GM12891 (cell line): ENCODE results near the gene BCAN.

Source experiments
- DNase-seq: peaks from one replicate; pipeline ENCODE4 v3.0.0; 2011; ENCODE audit warnings: low spot score; ENCODE audit not compliant: insufficient read length
- FAIRE-seq: peaks from 2 replicates; lab custom pipeline; 2011; peaks lifted over from hg19 to GRCh38; lab: Jason Lieb, UNC
- PAX5 ChIP-seq: IDR thresholded peaks from 2 replicates; pipeline ENCODE4 v1.6.1; 2011; ENCODE audit warnings: low read length, moderate library complexity, mild to moderate bottlenecking; ENCODE audit not compliant: insufficient read depth, severe bottlenecking
- POLR2A ChIP-seq: IDR thresholded peaks from 2 replicates; pipeline ENCODE4 v1.6.1; 2011; ENCODE audit warnings: low read depth, low read length, control low read depth
- POLR2AphosphoS5 ChIP-seq: IDR thresholded peaks from 2 replicates; pipeline ENCODE4 v1.6.1; 2011; ENCODE audit warnings: low read depth, low read length, control low read depth
- POU2F2 ChIP-seq: IDR thresholded peaks from 2 replicates; pipeline ENCODE4 v1.6.1; 2011; ENCODE audit warnings: low read depth, mild to moderate bottlenecking, control low read depth, low read length, moderate library complexity
- SPI1 ChIP-seq: IDR thresholded peaks from 2 replicates; pipeline ENCODE4 v1.6.1; 2011; ENCODE audit warnings: low read depth, low read length, control low read depth
- TAF1 ChIP-seq: IDR thresholded peaks from 2 replicates; pipeline ENCODE4 v1.6.1; 2011; ENCODE audit warnings: low read depth, low read length, control low read depth

The BCAN gene

GRCh38 chr1:156618853-156619581 is 22.9 kb upstream of the BCAN start, which contains the start of gene HAPLN2:
HAPLN2 (plus strand) TSS chr1:156619415; CDS start chr1:156623491, 4,076 bp downstream.
- DNase-seq (no peak), FAIRE-seq (no peak)

GRCh38 chr1:156619582-156619955 is 22.3 kb upstream of the BCAN start:
- TF ChIP-seq SPI1 (no peak), TAF1 (no peak), POU2F2 (no peak), POLR2AphosphoS5 (no peak), POLR2A (no peak)
- DNase-seq: no peak
- no peak for FAIRE-seq

More at GRCh38 chr1:156618853-156619581, 22.9 kb upstream of the BCAN start, which contains the start of gene HAPLN2:
- TF ChIP-seq TAF1 (no peak), POLR2AphosphoS5 (no peak), POU2F2 (no peak), POLR2A (no peak), SPI1 (no peak), PAX5 (no peak)

- TF ChIP-seq POLR2A (no peak), TAF1 (no peak), POLR2AphosphoS5 (no peak), POU2F2 (no peak), PAX5 (no peak), SPI1 (no peak)
- DNase-seq (no peak), FAIRE-seq (no peak)
Measured at GRCh38 chr1:156622581-156623297, 19.2 kb upstream of the BCAN start.

DNA sequence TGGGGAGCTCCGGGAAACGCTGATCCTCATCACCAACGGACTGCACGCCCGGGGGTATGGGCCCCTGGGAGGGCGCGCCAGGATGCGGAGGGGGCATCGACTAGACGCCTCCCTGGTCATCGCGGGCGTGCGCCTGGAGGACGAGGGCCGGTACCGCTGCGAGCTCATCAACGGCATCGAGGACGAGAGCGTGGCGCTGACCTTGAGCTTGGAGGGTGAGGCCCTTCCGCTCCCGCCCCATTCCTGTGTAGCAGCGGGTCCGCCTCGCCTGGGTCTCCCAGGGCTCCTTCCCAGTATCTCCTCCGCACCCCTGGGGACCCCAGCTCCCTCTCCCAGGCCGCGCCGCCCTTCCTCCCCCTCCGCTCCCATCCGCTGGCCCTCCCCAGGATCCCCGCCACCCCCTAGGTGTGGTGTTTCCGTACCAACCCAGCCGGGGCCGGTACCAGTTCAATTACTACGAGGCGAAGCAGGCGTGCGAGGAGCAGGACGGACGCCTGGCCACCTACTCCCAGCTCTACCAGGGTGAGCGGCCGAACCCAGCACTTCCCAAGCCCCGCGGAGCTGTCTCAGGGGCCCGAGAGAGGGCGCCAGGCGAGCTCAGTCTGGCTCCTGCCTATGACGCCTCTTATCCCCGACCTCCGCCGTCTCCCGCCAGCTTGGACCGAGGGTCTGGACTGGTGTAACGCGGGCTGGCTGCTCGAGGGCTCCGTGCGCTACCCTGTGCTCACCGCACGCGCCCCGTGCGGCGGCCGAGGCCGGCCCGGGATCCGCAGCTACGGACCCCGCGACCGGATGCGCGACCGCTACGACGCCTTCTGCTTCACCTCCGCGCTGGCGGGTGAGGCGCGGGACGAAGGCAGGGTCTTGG is 17.7 kb upstream of the BCAN start:
- DNase-seq (no peak), FAIRE-seq (no peak)
- TF ChIP-seq POLR2AphosphoS5 (no peak), TAF1 (no peak), POLR2A (no peak), PAX5 (no peak), POU2F2 (no peak), SPI1 (no peak)

DNA sequence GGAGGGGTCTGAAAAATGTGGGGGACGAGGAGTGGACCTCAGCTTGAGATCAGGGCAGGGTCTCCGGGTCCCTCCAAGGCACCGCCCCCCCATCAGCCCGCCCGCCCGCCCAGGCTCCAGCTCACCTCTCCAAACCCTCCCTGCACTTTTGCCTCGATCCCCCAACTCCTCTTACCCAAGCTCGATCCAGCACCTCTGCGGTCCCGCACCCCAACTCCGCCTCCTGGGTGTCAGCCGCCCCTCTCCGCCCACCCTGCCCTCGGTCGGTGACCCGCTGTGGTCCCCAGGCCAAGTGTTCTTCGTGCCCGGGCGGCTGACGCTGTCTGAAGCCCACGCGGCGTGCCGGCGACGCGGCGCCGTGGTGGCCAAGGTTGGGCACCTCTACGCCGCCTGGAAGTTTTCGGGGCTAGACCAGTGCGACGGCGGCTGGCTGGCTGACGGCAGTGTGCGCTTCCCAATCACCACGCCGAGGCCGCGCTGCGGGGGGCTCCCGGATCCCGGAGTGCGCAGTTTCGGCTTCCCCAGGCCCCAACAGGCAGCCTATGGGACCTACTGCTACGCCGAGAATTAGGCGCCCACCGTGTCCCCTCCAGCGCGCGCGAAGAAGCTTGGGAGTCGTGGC is 17.0 kb upstream of the BCAN start:
- no peak for DNase-seq
- FAIRE-seq: no peak

DNA sequence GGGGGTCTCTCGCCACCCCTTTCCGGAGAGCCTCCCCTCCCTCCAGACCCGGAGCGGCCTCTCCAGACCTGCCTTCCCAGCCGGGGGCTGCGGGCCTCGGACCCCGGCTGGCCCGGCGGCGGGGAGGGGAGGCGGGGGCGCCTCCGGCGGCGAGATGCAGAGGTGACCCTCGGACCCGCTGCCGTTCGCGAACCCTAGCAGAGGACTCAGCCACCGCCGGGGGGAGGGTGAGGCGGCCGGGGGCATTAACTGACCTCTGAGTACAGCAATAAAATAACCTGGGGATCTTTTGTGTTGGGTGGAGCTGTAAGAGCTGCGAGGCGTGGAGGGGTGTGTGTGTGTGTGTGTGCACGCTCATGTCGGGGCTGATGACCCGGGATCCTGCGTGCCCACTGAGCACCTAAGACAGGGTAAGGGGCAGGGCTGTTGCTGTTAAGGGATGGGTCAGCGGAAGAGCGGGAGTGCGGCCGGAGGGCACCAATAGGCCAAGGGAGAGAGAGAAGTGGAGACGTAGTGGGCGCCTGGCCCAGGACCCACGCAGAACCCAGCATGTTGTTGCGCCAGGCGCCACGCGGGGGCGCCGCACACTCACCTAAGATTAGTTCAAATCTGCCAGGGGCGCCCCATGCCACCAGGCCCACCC is 16.4 kb upstream of the BCAN start:
- TF ChIP-seq TAF1 (no peak), SPI1 (no peak), POLR2A (no peak), POLR2AphosphoS5 (no peak), PAX5 (no peak), POU2F2 (no peak)
- DNase-seq (no peak), FAIRE-seq (peak; percentile 5)

More for the DNA sequence above, 17.0 kb upstream of the BCAN start:
- TF ChIP-seq POLR2A (no peak), SPI1 (no peak), TAF1 (no peak), PAX5 (no peak), POU2F2 (no peak), POLR2AphosphoS5 (no peak)

DNA sequence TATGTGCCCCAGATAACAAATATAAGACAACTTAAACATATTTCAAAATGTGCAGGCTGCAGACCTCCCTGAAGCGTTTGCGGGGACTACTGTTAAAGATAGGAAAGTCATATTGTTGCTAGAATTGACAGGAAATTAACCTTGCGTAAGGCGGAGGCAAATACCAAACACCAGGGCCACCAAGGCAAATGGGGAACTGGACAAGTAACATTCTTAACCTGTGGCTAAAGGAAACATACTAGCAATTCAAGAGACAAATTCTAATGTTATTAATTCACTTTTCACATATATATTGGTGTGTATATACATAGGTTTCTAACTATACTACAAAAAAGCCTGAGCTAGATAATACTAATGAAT is 15.9 kb upstream of the BCAN start:
- DNase-seq: no peak
- TF ChIP-seq POU2F2 (no peak), POLR2A (no peak), SPI1 (no peak), POLR2AphosphoS5 (no peak), TAF1 (no peak), PAX5 (no peak)
- FAIRE-seq: no peak

DNA sequence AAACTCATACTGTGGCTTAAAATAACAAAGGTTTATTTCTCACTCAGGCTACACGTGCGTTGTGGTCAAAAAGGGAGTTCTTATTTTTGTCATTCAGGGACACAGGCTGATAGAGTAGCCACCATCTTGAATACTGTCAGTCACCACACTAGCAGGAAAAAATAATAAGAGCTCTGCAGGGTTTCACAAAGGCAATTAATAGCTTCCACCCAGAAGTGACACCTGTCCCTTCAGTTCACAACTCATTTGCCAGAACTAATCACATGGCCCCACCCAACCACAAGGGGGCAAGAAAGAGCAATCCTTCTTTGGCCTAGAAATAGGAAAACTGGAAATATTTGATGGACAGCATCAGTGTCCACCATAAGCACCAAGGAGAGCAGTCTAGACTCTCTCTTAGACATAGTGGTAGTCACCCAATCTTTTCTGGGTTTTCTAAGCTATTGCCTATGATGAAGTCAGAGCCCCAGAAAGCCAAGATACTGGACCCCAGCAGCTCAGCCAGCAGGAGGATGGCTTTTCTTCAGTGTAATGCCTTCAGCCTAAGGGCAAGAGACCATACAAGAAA is 14.5 kb upstream of the BCAN start:
- FAIRE-seq (no peak), DNase-seq (no peak)
- TF ChIP-seq POU2F2 (no peak), TAF1 (no peak), POLR2AphosphoS5 (no peak), SPI1 (no peak), PAX5 (no peak), POLR2A (no peak)
